ENCODE results near the gene TMEM72. TPM values are rescaled to one million over a fixed set of nuclear protein-coding genes. Genes with fewer than 3 reads are reported as not detected.

The TMEM72 gene
- polyA plus RNA-seq, 1 donor (not counting 4 experiments of a cell fraction or from before 2014, with no cell fraction given), result not detected

DNA sequence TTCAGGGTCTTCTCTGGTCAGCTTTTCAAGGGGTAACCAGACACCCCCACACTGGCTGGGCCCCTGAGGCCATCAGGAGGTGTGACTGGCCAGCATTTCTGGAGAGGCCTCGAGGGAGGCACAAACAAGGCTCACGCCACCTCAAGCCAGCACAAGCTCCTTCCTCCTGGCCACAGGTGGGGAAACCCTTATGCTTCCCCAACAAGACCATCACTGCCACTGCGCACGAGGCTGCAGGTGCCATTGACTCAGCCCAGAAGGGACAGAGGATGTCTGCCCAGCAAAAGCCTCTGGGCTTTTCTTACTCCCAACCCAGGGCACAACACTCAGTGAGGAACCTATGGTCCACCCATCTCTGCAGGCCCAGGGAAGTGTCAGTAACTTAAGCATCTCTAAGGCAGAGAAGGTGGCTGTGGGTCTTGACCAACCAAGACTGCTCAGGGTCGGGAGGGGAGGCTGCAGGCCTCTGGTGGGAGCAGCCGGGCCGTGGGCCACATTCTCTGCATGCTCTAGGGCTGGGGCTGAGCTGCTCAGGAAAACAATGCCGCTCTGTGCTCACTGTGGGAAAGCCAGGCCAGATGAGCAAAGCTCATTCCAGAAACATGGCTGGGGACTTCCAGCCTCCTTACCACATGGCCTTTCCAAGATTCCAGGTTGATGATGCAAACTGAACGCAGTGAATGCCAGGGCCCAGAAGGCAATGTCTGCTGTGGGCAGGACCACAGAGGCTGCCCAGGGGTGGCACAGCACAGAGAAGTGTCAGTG, 24.2 kb downstream of the TMEM72 start:
- H3K27me3 ChIP-seq (ENCODE audit: control insufficient read depth, extremely low read depth, insufficient read depth, low read length), result no peaks in the 10 kb centered on the region
- H3K9me1 ChIP-seq (ENCODE audit: control insufficient read depth, extremely low read depth, insufficient read depth, low read length), result no peaks in the 10 kb centered on the region
- H4K20me1 ChIP-seq (ENCODE audit: control insufficient read depth, extremely low read depth, insufficient read depth, low read length), result no peaks in the 10 kb centered on the region
- no peaks in the 10 kb centered on the region for H3K9me3 ChIP-seq (ENCODE audit: control insufficient read depth, low read depth, low read length)
- H3K9ac ChIP-seq (ENCODE audit: control insufficient read depth, extremely low read depth, insufficient read depth, low read length), result peak overlapping the region; percentile 23
- no peaks in the 10 kb centered on the region for H3K79me2 ChIP-seq (ENCODE audit: control insufficient read depth, insufficient read depth, low read length)
- H3K36me3 ChIP-seq (ENCODE audit: control insufficient read depth in 2 of 2, extremely low read depth in 1 of 2, insufficient read depth in 2 of 2, low read length in 2 of 2), result no peaks in the 10 kb centered on the region
- H3K27ac ChIP-seq (ENCODE audit: control insufficient read depth, insufficient read depth, low read length), result peak overlapping the region; percentile 25
- DNase-seq (ENCODE audit: low read depth, low spot score) (peak; percentile 13), FAIRE-seq (peak; percentile 69)
- dilution Hi-C loops (cut with MboI; ENCODE audit: extremely low pct_ligation_motif_present, low sequenced_read_pairs), result no loop called here
- no peak overlapping the region for H3K4me2 ChIP-seq (ENCODE audit: control insufficient read depth, extremely low read depth, insufficient read depth, low read depth, low read length)
- H3K4me1 ChIP-seq (ENCODE audit: control insufficient read depth, extremely low read depth, insufficient read depth, low read length), result peaks cover 11% of the 10 kb centered on the region
- H2AFZ ChIP-seq (ENCODE audit: control insufficient read depth, low read length), result peak overlapping the region; percentile 32
- no peak overlapping the region for H3K4me3 ChIP-seq (ENCODE audit: control insufficient read depth in 2 of 3, extremely low read depth in 1 of 3, insufficient read depth in 2 of 3, low read depth in 1 of 3, low read length in 3 of 3)
- TF ChIP-seq, protein P1, sequence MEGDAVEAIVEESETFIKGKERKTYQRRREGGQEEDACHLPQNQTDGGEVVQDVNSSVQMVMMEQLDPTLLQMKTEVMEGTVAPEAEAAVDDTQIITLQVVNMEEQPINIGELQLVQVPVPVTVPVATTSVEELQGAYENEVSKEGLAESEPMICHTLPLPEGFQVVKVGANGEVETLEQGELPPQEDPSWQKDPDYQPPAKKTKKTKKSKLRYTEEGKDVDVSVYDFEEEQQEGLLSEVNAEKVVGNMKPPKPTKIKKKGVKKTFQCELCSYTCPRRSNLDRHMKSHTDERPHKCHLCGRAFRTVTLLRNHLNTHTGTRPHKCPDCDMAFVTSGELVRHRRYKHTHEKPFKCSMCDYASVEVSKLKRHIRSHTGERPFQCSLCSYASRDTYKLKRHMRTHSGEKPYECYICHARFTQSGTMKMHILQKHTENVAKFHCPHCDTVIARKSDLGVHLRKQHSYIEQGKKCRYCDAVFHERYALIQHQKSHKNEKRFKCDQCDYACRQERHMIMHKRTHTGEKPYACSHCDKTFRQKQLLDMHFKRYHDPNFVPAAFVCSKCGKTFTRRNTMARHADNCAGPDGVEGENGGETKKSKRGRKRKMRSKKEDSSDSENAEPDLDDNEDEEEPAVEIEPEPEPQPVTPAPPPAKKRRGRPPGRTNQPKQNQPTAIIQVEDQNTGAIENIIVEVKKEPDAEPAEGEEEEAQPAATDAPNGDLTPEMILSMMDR (optimal IDR thresholded peaks at IDR 0.05 in 1 of 3, IDR thresholded peaks at IDR 0.05 in 1 of 3, conservative IDR thresholded peaks at IDR 0.05 in 1 of 3; ENCODE audit: extremely low read depth in 1 of 3, insufficient read depth in 2 of 3, low read length in 3 of 3), result no peak
- TF ChIP-seq EZH2 (IDR thresholded peaks at IDR 0.05; ENCODE audit: low read length), result no peak

DNA sequence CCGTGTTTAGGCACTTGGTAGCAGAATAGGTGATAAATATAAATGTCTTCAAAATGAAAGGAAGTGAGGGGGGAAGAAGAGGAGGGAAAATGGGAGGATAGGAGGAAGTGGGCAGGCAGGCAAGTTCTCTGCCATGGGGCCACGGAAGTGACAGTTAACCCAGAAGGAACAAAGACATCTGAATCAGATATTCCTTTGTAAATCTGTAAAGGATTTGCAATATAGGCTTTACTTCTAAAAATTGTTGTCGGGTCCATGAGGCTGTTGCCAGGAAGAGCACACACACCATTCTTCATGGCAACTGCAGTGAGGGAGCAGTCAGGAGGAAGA, 24.8 kb downstream of the TMEM72 start:
- no peaks in the 10 kb centered on the region for H3K27me3 ChIP-seq (ENCODE audit: control insufficient read depth, extremely low read depth, insufficient read depth, low read length)
- FAIRE-seq (no peak), DNase-seq (ENCODE audit: low read depth, low spot score) (no peak)
- peak overlapping the region; percentile 32 for H2AFZ ChIP-seq (ENCODE audit: control insufficient read depth, low read length)
- no peak overlapping the region for H3K27ac ChIP-seq (ENCODE audit: control insufficient read depth, insufficient read depth, low read length)
- H3K4me1 ChIP-seq (ENCODE audit: control insufficient read depth, extremely low read depth, insufficient read depth, low read length), result peaks cover 11% of the 10 kb centered on the region
- dilution Hi-C loops (cut with MboI; ENCODE audit: extremely low pct_ligation_motif_present, low sequenced_read_pairs), result no loop called here
- H3K9ac ChIP-seq (ENCODE audit: control insufficient read depth, extremely low read depth, insufficient read depth, low read length), result no peak overlapping the region
- no peaks in the 10 kb centered on the region for H3K36me3 ChIP-seq (ENCODE audit: control insufficient read depth in 2 of 2, extremely low read depth in 1 of 2, insufficient read depth in 2 of 2, low read length in 2 of 2)
- no peak for TF ChIP-seq EZH2 (IDR thresholded peaks at IDR 0.05; ENCODE audit: low read length)
- TF ChIP-seq, protein P1 (optimal IDR thresholded peaks at IDR 0.05 in 1 of 3, IDR thresholded peaks at IDR 0.05 in 1 of 3, conservative IDR thresholded peaks at IDR 0.05 in 1 of 3; ENCODE audit: extremely low read depth in 1 of 3, insufficient read depth in 2 of 3, low read length in 3 of 3), result no peak
- no peaks in the 10 kb centered on the region for H3K9me1 ChIP-seq (ENCODE audit: control insufficient read depth, extremely low read depth, insufficient read depth, low read length)
- H3K9me3 ChIP-seq (ENCODE audit: control insufficient read depth, low read depth, low read length), result no peaks in the 10 kb centered on the region
- no peak overlapping the region for H3K4me3 ChIP-seq (ENCODE audit: control insufficient read depth in 2 of 3, extremely low read depth in 1 of 3, insufficient read depth in 2 of 3, low read depth in 1 of 3, low read length in 3 of 3)
- no peaks in the 10 kb centered on the region for H4K20me1 ChIP-seq (ENCODE audit: control insufficient read depth, extremely low read depth, insufficient read depth, low read length)
- no peaks in the 10 kb centered on the region for H3K79me2 ChIP-seq (ENCODE audit: control insufficient read depth, insufficient read depth, low read length)
- no peak overlapping the region for H3K4me2 ChIP-seq (ENCODE audit: control insufficient read depth, extremely low read depth, insufficient read depth, low read depth, low read length)
